GM13977 (cell line): ENCODE data around the gene ZSCAN30.

Experiments used
- DNase-seq: peaks from one replicate; pipeline ENCODE4 v3.0.0; 2012; ENCODE audit warnings: low spot score
- CTCF ChIP-seq: IDR thresholded peaks from 2 replicates; pipeline ENCODE4 v1.5.1; 2012; ENCODE audit warnings: mild to moderate bottlenecking, control low read depth; ENCODE audit not compliant: insufficient read depth; ENCODE audit errors: extremely low read depth, missing control alignments
- in situ Hi-C: fragments of 300-500 bp; cut with MboI; formaldehyde crosslinking; loops from one replicate; pipeline ENCODE4 v1.12.0; 2022; ENCODE audit warnings: low sequenced_read_pairs, low pct_unique_long_range_greater_than_20kb, mixed read lengths, inconsistent platforms; ENCODE audit not compliant: unreplicated experiment

The ZSCAN30 gene

GRCh38 chr18:35328868-35329267, 38.8 kb upstream of the ZSCAN30 start:
- no peak for DNase-seq
- in situ Hi-C loops, result no loop called here
- no peak for TF ChIP-seq CTCF

GRCh38 chr18:35326695-35327387, 36.8 kb upstream of the ZSCAN30 start:
- DNase-seq, result no peak
- TF ChIP-seq CTCF, result no peak
- in situ Hi-C loops, result no loop called here

GRCh38 chr18:35324926-35325655, 35.1 kb upstream of the ZSCAN30 start:
- no peak for TF ChIP-seq CTCF
- in situ Hi-C loops, result no loop called here
- DNase-seq, result no peak

GRCh38 chr18:35322486-35323458, 32.7 kb upstream of the ZSCAN30 start:
- no peak for DNase-seq
- in situ Hi-C loops, result no loop called here
- TF ChIP-seq CTCF, result no peak

- no peak for TF ChIP-seq CTCF
- DNase-seq, result no peak
- in situ Hi-C loops, result no loop called here
These were observed 21.5 kb upstream of the ZSCAN30 start for GRCh38 chr18:35311496-35311895.

GRCh38 chr18:35306588-35307250, 16.7 kb upstream of the ZSCAN30 start:
- no peak for TF ChIP-seq CTCF
- DNase-seq, result no peak
- in situ Hi-C loops, result no loop called here
